Astrocyte of the hippocampus (primary cell): ENCODE results near the gene EDEM1.

ENCODE experiments used
- DNase-seq: peaks from one replicate; pipeline ENCODE4 v3.0.0; 2011; ENCODE audit warnings: low read depth, low spot score

EDEM1 gene

GRCh38 chr3:5198313-5198677, 10.8 kb downstream of the EDEM1 start:
- no peak for DNase-seq

GRCh38 chr3:5198986-5199731, 11.7 kb downstream of the EDEM1 start:
- peak; percentile 15 for DNase-seq

DNA sequence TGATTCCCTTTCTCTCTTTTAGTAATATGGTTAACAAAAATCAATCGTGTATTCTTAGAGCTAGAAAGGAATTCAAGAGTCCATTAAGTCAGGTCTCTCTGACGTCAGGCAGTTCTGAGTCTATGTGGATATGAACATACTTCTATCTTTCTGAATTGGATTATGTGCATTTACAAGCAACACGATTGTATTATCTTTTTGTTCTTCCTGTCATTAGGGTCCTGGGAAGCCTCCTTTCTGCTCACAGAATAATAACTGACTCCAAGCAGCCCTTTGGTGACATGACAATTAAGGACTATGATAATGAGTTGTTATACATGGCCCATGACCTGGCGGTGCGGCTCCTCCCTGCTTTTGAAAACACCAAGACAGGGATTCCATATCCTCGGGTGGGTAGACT, 14.0 kb downstream of the EDEM1 start:
- DNase-seq, result no peak

DNA sequence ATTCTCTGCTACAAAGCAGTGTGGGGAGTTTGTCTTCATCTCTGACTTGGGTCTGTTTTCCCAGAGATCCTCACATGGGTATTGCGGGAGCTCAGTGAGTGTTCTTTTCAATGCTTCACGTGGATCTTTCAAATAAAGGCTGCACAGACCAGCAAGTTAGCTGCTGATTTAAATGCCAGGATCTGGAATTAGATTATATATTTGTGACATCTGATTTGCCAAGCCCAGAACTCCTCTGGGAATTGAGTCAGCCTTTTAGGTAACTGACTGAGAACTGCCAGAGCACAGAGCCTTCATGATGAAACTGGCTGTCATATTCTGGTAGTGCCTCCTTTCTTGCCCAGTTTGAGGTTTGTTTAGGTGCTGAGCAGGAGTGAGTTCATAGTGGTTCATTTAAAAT, 14.7 kb downstream of the EDEM1 start:
- no peak for DNase-seq

GRCh38 chr3:5205165-5205941, 17.8 kb downstream of the EDEM1 start:
- peak; percentile 89 for DNase-seq

DNA sequence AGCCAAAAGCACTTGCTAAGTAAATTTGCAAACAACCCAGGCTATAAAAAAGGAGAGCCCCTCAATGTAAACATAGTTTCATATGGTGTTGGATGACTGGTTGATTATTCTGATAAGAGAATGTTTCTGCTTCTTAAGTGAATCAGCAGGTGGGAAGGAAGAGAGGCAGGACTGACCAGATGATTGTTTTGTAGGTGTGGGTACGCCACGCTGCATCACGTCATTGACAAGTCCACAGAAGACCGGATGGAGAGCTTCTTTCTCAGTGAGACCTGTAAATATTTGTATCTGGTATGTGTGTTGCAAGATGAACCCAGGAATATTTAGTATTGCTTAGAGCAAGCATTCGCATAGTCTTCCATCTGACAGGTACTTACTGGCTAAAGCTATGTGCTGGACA, 23.4 kb downstream of the EDEM1 start:
- DNase-seq, result no peak

DNA sequence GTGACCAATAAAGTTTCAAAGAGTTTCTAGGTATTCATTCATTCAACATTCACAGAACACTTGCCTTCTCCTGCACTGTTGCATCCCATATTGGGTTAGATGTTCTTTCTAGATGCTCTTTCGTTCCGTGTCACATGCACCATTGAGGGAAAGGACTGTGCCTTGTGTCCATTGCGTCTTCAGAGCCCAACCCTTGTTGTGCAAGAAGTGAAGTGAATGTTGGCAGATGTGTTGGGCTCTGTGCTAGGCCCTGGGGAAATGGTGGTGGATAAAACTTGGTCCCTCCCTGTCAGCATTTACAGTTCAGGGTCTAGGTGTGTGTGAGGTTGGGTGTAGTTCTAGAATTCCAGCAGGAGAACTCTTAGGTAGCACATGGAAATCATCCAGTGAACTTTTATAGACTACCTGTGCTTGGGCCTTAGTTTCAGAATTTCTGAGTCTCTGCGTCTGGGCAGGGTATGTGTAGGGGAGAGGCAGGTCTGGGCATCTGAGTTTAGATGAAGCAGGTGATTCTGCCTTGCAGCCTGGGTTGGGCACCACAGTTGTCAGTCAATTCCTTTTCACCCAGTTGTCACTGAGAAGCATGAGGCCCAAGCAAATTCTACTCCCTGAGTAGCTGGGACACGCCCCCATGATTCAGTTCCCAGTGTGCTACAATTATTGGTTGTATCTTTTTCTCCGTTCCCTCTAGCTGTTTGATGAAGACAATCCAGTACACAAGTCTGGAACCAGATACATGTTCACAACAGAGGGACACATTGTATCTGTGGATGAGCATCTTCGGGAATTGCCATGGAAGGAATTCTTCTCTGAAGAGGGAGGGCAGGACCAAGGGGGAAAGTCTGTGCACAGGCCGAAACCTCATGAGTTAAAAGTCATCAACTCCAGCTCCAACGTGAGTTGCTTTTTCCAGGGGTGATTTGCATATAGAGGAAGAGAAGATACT, 25.4 kb downstream of the EDEM1 start:
- DNase-seq, result no peak

- DNase-seq, result no peak
Observed at GRCh38 chr3:5213574-5213966, 26.1 kb downstream of the EDEM1 start.

- no peak for DNase-seq
Observed at GRCh38 chr3:5214352-5214751, 26.8 kb downstream of the EDEM1 start.

DNA sequence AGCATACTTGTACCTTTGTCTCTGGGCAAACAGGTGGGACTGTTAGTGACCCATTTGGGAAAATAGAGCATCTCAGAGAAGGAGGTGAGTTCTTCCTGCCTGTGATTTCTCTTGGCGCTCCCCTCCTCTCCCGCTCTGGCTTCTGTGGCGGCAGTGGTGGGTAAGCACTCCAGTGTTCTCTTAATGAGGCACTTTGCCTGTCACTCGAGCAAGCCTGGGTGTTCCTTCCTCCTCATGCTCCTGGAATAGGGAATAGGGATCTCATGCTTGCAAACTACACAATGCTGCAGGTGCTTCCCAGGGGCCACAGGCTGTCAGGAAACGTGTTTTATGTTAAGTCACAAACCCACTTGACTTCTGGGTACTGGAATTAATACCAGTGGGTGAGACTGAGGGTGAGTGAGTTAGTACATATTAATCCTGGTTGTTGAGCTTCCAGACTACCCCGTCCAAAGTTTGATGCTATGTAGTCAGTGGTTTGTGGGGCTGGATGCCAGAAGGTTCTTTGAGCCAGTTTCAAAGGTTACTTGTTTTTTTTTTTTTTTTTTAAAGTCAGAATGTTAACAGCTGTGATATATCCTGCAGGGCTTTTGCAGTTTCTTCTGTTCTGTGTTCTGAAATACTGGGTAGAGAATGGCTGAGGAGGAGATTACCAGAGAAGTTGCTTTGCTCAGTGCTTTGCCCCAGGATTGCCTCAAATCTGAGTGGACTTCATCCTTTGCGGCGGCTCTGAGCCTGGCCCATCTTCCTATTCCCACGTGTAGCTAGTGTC, 30.5 kb downstream of the EDEM1 start:
- DNase-seq, result peak; percentile 81

DNA sequence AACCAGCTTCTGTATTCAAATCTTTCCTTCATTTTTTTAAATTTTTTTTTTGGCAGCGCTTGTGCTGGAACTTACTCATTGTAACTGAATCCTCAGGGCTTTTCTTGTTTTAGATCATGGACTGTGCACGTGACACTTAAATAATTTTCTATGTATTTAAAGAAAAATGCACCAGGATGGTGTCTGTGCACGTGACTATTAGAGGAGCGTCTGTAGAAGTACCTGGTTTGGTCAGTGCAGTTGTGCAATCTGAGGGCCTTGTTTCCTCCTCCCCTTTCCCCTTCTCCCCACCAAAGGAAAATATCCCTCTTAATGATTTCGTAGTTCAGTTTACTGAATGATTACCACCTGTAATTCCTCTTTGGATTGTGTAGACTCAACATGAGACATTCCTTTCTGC, 31.3 kb downstream of the EDEM1 start:
- no peak for DNase-seq

- no peak for DNase-seq
Observed at GRCh38 chr3:5219216-5219615, 31.7 kb downstream of the EDEM1 start.

DNA sequence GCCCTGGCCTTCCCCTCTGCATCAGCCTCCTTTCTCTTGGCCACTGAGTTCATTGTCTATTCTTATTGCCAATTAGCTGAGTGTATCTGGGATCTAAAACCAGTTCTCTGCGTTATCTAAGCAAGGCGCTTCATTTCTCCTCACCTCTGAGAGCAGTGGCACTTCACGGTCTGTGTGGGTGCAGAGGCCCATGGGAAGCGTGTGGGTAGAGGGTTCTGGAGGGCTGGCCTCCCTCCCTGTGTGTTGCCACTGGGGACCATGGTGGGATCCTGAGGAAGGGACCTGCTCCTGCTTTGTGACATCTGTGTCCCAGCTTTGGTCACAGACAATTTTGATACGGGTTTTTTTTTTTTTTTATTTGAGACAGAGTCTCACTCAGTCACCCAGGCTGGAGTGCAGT, 32.7 kb downstream of the EDEM1 start:
- DNase-seq, result no peak

DNA sequence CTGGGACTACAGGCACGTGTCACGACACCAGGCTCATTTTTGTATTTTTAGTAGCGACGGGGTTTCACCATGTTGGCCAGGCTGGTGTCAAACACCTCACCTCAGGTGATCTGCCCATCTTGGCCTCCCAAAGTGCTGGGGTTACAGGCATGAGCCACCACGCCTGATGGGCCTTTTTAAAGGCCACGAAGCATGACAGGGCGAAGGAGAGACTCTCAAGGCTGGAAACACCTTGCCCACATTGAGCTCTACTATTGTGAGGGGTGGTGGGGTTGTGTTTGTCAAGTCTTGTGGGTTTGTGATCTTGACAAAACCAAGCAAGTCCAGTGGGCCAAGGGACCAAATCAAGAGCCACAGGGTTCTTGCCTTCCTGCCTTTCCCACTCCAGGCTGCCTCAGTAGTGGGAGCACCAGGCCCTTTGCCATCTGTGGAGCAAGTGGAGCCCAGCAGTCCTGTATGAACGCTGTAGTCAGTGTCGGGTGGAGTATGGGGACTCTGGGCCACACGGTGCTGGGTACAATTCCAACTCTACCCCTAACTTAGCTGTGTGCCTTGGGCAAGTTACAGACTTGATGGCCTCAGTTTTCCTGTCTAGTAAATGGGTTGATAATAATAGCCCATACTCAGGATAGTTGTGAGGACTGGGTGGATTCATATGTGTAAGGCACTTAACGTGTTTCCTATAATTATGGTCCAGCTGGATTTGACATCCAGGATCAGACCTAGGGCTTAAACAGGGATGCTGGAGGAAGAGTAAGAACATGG, 33.3 kb downstream of the EDEM1 start:
- DNase-seq, result no peak

- no peak for DNase-seq
Observed at GRCh38 chr3:5221701-5222100, 34.2 kb downstream of the EDEM1 start.

DNA sequence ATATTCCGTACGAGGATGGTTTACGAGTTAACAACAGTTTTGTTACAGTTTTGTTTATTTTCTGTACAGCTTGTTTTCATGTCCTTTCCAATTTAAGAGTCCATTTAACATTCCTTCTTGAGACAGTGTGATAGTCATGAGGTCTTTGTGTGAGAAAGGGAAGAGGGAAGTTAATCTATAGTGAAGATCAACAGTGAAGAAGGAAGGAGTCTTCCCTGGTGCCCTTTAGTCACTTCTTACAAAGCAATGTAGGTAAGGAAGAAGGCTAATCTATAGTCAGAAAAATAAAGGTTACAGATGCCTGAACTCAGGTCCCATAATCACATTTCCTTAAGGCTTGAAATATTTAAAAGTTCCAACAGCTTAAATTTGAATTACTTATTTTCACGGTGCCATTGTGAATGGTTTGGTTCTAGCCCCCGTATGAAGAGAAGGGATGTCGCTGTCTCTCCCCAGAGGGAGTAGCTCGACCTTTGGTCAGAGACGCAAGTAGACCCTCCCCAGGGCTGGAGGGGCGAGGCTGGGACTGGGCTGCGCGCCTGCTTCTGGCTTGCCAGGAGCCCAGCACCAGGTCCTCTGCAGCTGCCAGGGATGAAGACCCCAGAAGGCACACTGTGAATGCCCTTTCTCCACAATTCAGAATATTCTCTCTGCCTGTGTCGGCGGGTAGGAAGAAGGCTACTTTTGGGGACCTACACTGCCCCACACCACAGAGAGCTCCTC, 34.9 kb downstream of the EDEM1 start:
- no peak for DNase-seq

DNA sequence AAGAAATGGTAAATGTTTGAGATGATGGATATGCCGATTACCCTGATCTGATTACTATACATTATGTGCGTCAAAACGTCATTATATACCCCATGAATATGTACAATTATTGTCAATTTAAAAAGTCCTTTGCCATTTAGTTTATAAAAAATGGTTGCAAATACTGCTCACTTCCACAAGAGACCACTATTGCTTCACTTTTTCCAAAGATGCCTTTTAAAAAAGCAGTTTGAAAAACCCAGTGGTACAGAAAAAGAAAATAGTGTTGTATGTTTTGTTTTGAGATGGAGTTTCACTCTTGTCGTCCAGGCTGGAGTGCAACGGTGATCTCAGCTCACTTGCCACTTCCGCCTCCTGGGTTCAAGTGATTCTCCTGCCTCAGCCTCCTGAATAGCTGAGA, 39.3 kb downstream of the EDEM1 start:
- peak; percentile 62 for DNase-seq

DNA sequence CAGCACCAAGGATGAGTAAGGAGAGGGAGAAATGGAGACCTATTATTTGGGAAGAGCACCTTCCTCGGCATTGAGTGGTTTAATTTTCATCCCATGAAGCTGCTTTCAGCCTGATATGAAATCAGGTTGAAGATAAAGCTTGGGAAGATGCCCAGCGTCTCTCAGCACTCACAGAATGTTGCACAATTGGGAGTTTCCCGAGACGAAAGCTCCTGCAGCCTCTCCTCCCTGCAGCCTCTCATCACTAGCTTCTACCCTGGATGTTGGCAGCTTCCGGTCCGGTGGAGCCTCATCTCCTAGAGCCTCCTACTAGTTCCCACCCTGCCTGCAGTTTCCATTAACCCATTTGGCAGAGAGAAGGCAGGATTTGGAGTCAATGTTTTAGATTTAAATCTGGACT, 40.3 kb downstream of the EDEM1 start:
- DNase-seq, result no peak

DNA sequence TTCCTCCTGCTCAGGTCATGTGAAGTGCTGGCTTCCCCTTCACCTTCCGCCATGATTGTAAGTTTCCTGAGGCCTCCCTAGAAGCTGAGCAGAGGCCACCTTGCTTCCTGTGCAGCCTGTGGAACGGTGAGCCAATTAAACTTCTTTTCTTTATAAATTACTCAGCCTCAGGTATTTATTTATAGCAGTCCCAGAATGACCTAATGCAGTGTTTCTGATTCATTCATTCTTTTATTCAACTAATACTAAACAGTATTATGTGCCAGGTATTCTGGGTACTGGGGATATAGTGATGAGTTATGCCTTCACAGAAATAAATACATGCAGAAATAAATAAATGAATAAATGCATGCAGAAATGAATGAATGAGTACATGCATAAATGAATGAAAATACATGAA, 41.9 kb downstream of the EDEM1 start:
- no peak for DNase-seq

DNA sequence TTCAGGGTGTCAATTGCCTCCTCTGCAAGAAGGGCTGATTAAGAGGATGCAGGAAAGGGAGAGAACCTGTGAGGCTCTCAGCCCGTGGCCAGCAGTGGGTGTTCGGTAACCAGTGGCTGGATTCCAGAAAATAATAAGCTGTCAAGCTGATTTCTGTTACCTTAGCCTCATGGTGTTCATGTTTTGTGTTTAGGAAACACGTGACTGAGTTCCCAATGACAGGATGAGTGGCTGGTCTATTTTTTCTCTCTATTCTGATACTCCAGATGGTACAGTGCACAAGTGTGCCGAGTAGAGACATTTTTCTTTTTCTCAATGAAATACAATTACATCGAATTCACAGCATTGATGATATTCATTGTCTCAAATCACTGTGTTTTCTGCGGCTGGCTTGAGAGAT, 43.6 kb downstream of the EDEM1 start:
- no peak for DNase-seq
